ENCODE data around the gene MAST4.

The MAST4 gene

GRCh38 chr5:66606713-66607112 is 10.5 kb downstream of the MAST4 start:
- DNase-seq = no peak

- no peak for DNase-seq
Measured at GRCh38 chr5:66608501-66608900, 12.3 kb downstream of the MAST4 start.

- no peak for DNase-seq
Measured at GRCh38 chr5:66609615-66610014, 13.4 kb downstream of the MAST4 start.

GRCh38 chr5:66612226-66612625 is 16.0 kb downstream of the MAST4 start:
- no peak for DNase-seq

- no peak for DNase-seq
Measured at GRCh38 chr5:66615136-66615535, 18.9 kb downstream of the MAST4 start.

GRCh38 chr5:66615894-66616293 is 19.7 kb downstream of the MAST4 start:
- DNase-seq = no peak

- DNase-seq = no peak
Measured at GRCh38 chr5:66616520-66617225, 20.5 kb downstream of the MAST4 start.

GRCh38 chr5:66617226-66617861 is 21.2 kb downstream of the MAST4 start:
- DNase-seq = no peak

GRCh38 chr5:66617991-66618768 is 22.0 kb downstream of the MAST4 start:
- DNase-seq = no peak

GRCh38 chr5:66620711-66621110 is 24.5 kb downstream of the MAST4 start:
- DNase-seq = no peak

GRCh38 chr5:66621146-66621545 is 25.0 kb downstream of the MAST4 start:
- DNase-seq = no peak

GRCh38 chr5:66621736-66622135 is 25.5 kb downstream of the MAST4 start:
- DNase-seq = no peak

- no peak for DNase-seq
Measured at GRCh38 chr5:66628561-66628960, 32.4 kb downstream of the MAST4 start.

- DNase-seq = no peak
Measured at GRCh38 chr5:66629446-66629845, 33.3 kb downstream of the MAST4 start.

GRCh38 chr5:66633754-66634153 is 37.6 kb downstream of the MAST4 start:
- no peak for DNase-seq

GRCh38 chr5:66634601-66635000 is 38.4 kb downstream of the MAST4 start:
- no peak for DNase-seq

- DNase-seq = no peak
Measured at GRCh38 chr5:66637994-66638393, 41.8 kb downstream of the MAST4 start.

- no peak for DNase-seq
Measured at GRCh38 chr5:66639037-66639436, 42.8 kb downstream of the MAST4 start.

GRCh38 chr5:66642538-66642937 is 46.3 kb downstream of the MAST4 start:
- DNase-seq = no peak

GRCh38 chr5:66643387-66643786 is 47.2 kb downstream of the MAST4 start:
- DNase-seq = no peak

- DNase-seq = no peak
Measured at GRCh38 chr5:66644111-66644510, 47.9 kb downstream of the MAST4 start.

- DNase-seq = no peak
Measured at GRCh38 chr5:66645039-66645438, 48.8 kb downstream of the MAST4 start.

GRCh38 chr5:66646570-66646969 is 50.4 kb downstream of the MAST4 start:
- DNase-seq = no peak
